Neural cell (in vitro differentiated cells): ENCODE measurements around the gene SLC15A2.

Experiments
- EZH2 ChIP-seq: fragments of 200-600, 300-800 bp; shearing (Covaris generic), sonication (generic); IDR thresholded peaks from 2 replicates; pipeline ENCODE4 v1.6.1; 2014; ENCODE audit warnings: antibody characterized with exemption, low read length, borderline replicate concordance, mild to moderate bottlenecking; ENCODE audit not compliant: insufficient read depth, poor library complexity, severe bottlenecking
- MXI1 ChIP-seq: fragments of 450-650 bp; conservative IDR thresholded peaks from 2 replicates; pipeline ENCODE4 v1.6.1; 2014; ENCODE audit warnings: antibody characterized with exemption, mild to moderate bottlenecking; ENCODE audit not compliant: poor library complexity, severe bottlenecking
- RAD21 ChIP-seq: fragments of 450-650 bp; conservative IDR thresholded peaks from 2 replicates; pipeline ENCODE4 v1.6.1; 2014; ENCODE audit warnings: antibody characterized with exemption, mild to moderate bottlenecking, moderate library complexity
- SMC3 ChIP-seq: fragments of 450-650 bp; conservative IDR thresholded peaks from 2 replicates; pipeline ENCODE4 v1.6.1; 2014; ENCODE audit warnings: antibody characterized with exemption, mild to moderate bottlenecking, moderate library complexity; ENCODE audit not compliant: poor library complexity
- TAF1 ChIP-seq: IDR thresholded peaks from 2 replicates; pipeline ENCODE4 v1.6.1; 2012; ENCODE audit warnings: low read depth
- TF ChIP-seq, protein P1 (sequence below): fragments of 450-650 bp; IDR thresholded peaks from 2 replicates; pipeline ENCODE4 v1.5.1; 2014; ENCODE audit warnings: antibody characterized with exemption, mild to moderate bottlenecking, moderate library complexity; ENCODE audit not compliant: poor library complexity, severe bottlenecking

DNA sequence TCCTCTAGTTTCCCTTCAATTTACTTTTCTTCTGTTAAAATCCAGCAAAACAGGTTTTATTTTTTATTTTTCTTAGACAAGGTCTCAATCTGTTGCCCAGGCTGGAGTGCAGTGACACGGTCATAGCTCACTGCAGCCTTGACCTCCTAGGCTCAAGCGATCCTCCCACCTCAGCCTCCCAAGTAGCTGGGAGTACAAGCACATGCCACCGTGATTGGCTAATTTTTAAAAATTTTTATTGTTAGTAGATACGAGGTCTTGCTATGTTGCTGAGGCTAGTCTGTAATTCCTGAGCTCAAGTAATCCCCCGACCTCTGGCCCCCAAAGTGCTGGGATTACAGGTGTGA is 86.2 kb downstream of the SLC15A2 start:
- TF ChIP-seq RAD21 (no peak), SMC3 (no peak), MXI1 (no peak), TAF1 (no peak), EZH2 (no peak)
- TF ChIP-seq, protein P1, sequence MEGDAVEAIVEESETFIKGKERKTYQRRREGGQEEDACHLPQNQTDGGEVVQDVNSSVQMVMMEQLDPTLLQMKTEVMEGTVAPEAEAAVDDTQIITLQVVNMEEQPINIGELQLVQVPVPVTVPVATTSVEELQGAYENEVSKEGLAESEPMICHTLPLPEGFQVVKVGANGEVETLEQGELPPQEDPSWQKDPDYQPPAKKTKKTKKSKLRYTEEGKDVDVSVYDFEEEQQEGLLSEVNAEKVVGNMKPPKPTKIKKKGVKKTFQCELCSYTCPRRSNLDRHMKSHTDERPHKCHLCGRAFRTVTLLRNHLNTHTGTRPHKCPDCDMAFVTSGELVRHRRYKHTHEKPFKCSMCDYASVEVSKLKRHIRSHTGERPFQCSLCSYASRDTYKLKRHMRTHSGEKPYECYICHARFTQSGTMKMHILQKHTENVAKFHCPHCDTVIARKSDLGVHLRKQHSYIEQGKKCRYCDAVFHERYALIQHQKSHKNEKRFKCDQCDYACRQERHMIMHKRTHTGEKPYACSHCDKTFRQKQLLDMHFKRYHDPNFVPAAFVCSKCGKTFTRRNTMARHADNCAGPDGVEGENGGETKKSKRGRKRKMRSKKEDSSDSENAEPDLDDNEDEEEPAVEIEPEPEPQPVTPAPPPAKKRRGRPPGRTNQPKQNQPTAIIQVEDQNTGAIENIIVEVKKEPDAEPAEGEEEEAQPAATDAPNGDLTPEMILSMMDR = no peak
